Type B pancreatic cell (in vitro differentiated cells): ENCODE data around the gene CDKAL1. TPM values are rescaled to one million over a fixed set of nuclear protein-coding genes. Genes with fewer than 3 reads are reported as not detected.

Experiments
- DNase-seq: peaks from one replicate; pipeline ENCODE4 v3.0.0; 2021; ENCODE audit warnings: mixed read lengths; ENCODE audit not compliant: unreplicated experiment; ENCODE audit errors: extremely low spot score
- H3K27ac Mint-ChIP-seq: 2 replicates; pipeline ENCODE4 v1.8.0; 2021; ENCODE audit warnings: mild to moderate bottlenecking, mixed read lengths
- H3K27me3 Mint-ChIP-seq: 2 replicates; pipeline ENCODE4 v1.8.0; 2021; ENCODE audit warnings: mixed read lengths
- H3K36me3 Mint-ChIP-seq: 2 replicates; pipeline ENCODE4 v1.8.0; 2021; ENCODE audit warnings: mixed read lengths
- H3K4me1 Mint-ChIP-seq: one replicate; pipeline ENCODE4 v1.8.0; 2021; ENCODE audit warnings: mixed read lengths; ENCODE audit not compliant: unreplicated experiment
- H3K4me3 Mint-ChIP-seq: 2 replicates; pipeline ENCODE4 v1.8.0; 2021; ENCODE audit warnings: mild to moderate bottlenecking, mixed read lengths
- H3K9me3 Mint-ChIP-seq: 2 replicates; pipeline ENCODE4 v1.8.0; 2021; ENCODE audit warnings: mixed read lengths
- total RNA-seq: library from RNA; stranded (reverse); gene quantifications from 2 replicates; pipeline ENCODE4 v1.2.1, GENCODE V29; 2021; ENCODE audit warnings: low replicate concordance
- TF ChIP-seq, protein P1 (sequence below): fragments of 200-600 bp; sonication (generic); conservative IDR thresholded peaks from 2 replicates; pipeline ENCODE4 v1.5.0; 2021; ENCODE audit warnings: antibody characterized with exemption, mild to moderate bottlenecking

The CDKAL1 gene
- total RNA-seq, 1 donor from 2014 or later, result 21.0 TPM

DNA sequence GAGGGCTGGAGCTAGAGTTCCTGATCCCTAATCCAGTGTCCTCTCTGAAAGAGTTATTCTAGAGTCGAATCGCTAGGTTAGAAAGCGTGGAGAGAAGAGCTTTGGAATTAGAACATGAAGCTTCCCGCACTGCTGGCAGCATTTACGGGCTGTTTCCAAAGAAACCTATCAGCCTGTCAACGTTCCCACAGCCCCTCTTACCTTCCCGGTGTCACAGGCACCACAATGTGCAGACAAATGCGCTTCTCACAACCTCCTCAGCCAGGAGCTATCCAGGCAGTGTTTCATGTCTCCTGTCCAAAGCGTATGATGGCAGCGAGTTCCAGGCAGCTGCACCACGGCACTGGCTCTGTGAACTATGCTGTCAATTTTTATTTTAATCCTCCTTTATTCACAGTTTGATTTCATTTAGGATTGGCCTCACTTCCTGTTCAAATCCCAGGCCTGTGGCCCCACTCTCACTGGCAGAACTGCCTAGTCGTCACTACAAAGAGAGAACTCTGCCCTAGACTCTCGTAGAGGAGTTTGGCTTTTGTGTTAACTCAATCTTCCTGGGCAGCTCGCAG is 736.5 kb downstream of the CDKAL1 start:
- Mint-ChIP-seq H3K27me3 (no peaks in the 10 kb centered on the region), H3K4me1 (peaks cover 14% of the 10 kb centered on the region), H3K27ac (peak overlapping the region; percentile 78), H3K4me3 (peak overlapping the region; percentile 52), H3K36me3 (peaks cover 4% of the 10 kb centered on the region), H3K9me3 (peaks cover 9% of the 10 kb centered on the region)
- DNase-seq, result no peak
- TF ChIP-seq, protein P1, sequence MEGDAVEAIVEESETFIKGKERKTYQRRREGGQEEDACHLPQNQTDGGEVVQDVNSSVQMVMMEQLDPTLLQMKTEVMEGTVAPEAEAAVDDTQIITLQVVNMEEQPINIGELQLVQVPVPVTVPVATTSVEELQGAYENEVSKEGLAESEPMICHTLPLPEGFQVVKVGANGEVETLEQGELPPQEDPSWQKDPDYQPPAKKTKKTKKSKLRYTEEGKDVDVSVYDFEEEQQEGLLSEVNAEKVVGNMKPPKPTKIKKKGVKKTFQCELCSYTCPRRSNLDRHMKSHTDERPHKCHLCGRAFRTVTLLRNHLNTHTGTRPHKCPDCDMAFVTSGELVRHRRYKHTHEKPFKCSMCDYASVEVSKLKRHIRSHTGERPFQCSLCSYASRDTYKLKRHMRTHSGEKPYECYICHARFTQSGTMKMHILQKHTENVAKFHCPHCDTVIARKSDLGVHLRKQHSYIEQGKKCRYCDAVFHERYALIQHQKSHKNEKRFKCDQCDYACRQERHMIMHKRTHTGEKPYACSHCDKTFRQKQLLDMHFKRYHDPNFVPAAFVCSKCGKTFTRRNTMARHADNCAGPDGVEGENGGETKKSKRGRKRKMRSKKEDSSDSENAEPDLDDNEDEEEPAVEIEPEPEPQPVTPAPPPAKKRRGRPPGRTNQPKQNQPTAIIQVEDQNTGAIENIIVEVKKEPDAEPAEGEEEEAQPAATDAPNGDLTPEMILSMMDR, result no peak

DNA sequence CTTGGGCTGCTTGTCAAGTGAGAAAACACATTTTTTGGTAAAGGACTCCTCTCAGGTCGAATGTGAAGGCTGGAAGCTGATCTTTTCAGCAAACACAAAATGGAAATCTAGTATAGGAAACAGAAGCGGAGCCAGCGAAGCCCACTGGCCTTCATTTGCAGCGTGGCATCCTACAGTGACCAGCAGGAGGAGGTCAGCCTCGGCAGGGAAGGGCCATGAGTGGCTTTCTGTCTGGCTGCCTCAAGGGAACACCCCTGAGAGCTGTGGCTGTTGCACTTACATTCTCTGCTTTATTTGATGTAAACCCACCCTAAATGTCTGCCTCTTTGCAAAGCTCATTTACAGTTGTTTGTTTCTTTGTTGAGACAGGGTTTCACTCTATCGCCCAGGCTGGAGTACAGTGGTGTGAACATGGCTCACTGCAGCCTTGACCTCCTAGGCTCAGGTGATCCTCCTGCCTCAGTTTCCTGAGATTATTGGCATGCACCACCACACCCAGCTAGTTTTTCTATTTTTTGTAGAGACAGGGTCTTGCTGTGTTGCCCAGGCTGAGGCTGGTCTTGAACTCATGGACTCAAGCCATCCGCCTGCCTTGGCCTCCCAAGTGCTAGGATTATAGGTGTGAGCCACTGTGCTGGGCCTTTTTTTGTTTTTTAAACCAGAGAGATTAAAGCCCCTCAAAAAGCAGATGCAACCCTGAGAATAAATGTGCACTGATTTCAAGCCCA is 737.3 kb downstream of the CDKAL1 start:
- Mint-ChIP-seq H3K27me3 (no peaks in the 10 kb centered on the region), H3K4me3 (peak overlapping the region; percentile 52), H3K36me3 (peaks cover 4% of the 10 kb centered on the region), H3K9me3 (peaks cover 5% of the 10 kb centered on the region), H3K4me1 (peaks cover 14% of the 10 kb centered on the region), H3K27ac (peak overlapping the region; percentile 78)
- DNase-seq, result no peak
- TF ChIP-seq, protein P1, result peak; percentile 44

DNA sequence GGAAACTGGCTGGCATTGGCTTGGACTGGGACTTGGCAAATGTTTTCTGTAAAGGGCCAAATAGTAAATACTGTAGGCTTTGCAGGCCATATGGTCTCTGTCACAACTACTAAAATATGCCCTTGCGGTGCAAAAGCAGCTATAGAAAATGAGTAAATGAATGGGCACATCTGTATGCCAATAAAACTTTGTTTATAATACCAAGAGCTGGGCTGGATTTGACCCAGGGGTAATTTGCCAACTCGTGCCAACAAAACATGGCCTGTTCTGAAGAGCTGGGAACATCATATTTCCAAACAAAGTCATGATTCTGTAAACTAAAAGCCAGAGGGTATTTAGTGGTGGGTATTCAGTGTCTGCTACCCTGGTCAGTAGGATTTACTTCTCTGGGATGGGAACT is 739.2 kb downstream of the CDKAL1 start:
- TF ChIP-seq, protein P1, result no peak
- H3K27ac Mint-ChIP-seq, result no peak overlapping the region
- peaks cover 5% of the 10 kb centered on the region for H3K9me3 Mint-ChIP-seq
- peaks cover 21% of the 10 kb centered on the region for H3K4me1 Mint-ChIP-seq
- no peak overlapping the region for H3K4me3 Mint-ChIP-seq
- H3K27me3 Mint-ChIP-seq, result no peaks in the 10 kb centered on the region
- no peak for DNase-seq
- peaks cover 4% of the 10 kb centered on the region for H3K36me3 Mint-ChIP-seq

DNA sequence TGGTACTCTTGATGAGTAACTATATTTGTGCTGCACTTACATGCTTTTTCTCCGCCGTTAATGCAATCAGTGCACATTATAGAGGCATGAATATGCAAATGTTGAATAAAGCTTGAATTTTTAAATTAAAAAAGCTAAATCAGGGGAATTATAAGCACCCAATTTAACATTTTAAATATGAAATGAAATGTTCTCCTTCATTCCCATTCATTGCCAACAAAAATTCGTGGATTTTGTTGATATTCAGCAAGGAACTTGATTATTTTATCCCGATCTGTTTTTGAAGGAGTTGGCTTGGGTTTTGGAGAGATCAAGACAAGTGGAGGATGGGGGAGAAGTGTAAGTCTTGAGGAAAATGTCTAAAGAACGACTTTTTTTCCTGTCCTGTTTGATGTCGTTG is 740.6 kb downstream of the CDKAL1 start:
- Mint-ChIP-seq H3K4me1 (peaks cover 25% of the 10 kb centered on the region), H3K4me3 (no peak overlapping the region), H3K9me3 (peaks cover 9% of the 10 kb centered on the region), H3K27ac (no peak overlapping the region), H3K27me3 (no peaks in the 10 kb centered on the region), H3K36me3 (peaks cover 4% of the 10 kb centered on the region)
- DNase-seq, result no peak
- TF ChIP-seq, protein P1, result no peak

DNA sequence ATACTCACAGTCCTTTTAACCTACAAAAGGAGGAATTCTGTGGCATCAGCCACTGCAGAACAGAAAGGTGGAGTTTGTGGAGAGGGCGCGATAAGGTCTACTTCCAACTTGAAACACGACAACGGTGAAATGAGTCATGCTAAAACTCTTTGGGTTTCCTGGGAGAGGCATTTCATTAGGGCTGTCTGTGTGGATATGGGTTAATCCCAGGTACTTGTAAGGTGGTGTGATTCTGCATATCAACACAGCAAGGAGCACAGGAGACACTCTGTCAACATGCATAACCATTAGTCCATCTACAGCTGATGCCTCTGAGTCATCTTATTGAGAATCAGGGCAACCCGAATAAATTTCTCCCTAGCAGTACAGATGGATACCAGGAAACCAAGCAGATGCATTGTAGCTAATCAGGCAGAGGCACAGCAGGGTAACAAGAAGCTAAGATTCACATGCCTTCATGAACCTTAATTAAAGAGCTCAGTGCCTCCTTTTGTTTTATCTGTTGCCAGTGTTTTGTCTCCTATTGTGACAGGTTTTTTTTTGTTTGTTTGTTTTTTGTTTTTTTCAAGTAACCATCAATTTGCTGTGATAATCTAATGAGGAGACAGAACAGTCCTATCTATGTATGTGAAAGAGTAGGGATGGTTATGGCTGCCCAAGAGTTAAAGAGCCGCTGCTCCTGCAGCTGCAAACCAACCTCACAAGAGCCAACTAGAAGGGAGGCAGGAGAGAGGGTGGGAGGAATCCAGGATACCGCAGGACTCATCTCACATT is 743.5 kb downstream of the CDKAL1 start:
- peaks cover 18% of the 10 kb centered on the region for H3K9me3 Mint-ChIP-seq
- no peak overlapping the region for H3K4me3 Mint-ChIP-seq
- no peaks in the 10 kb centered on the region for H3K27me3 Mint-ChIP-seq
- peaks cover 21% of the 10 kb centered on the region for H3K4me1 Mint-ChIP-seq
- no peak overlapping the region for H3K27ac Mint-ChIP-seq
- H3K36me3 Mint-ChIP-seq, result peaks cover 8% of the 10 kb centered on the region
- TF ChIP-seq, protein P1, result no peak
- no peak for DNase-seq
